T-cell (primary cell): ENCODE data around the gene TMEM151A. TPM values are rescaled to one million over a fixed set of nuclear protein-coding genes. Genes with fewer than 3 reads are reported as not detected.
A peak's percentile ranks its signal among the peaks of the same experiment; 100 is the strongest.
"Not testable (repeated sequence)": the region's sequence is repeated elsewhere in the genome, so short reads cannot be mapped to it uniquely, and the experiment has no call there.

Source experiments
- ATAC-seq, 4 experiments: fragments of 200-7000 bp in 3 of 4; fragments of 150-1000 bp in 1 of 4; cut with Tn5 transposase; replicated peaks in 1 of 4; 1 replicate in 3 of 4; 2 replicates in 1 of 4; pipeline ENCODE4 v1.10.0; 2021; ENCODE audit warnings: moderate library complexity in 3 of 4, mild to moderate bottlenecking in 2 of 4, moderate number of reproducible peaks in 1 of 4
- CTCF ChIA-PET, 2 donors: fragments of 300-600 bp; sonication (Branson Sonifier 250); formaldehyde crosslinking; loops; one replicate each; lab custom pipeline; 2022; ENCODE audit warnings: antibody characterized with exemption in 2 of 2; lab: Charles Lee
- POLR2A ChIA-PET, 2 donors: fragments of 300-600 bp; sonication (Branson Sonifier 250); formaldehyde crosslinking; loops; one replicate each; lab custom pipeline; 2022; ENCODE audit warnings: antibody characterized with exemption in 2 of 2; lab: Charles Lee
- DNase-seq, 35 experiments: peaks; one replicate each; pipeline versions ENCODE4 v3.0.0 to v3.0.0-alpha.2; 2013 to 2023
- H3K27ac ChIP-seq: one replicate; pipeline ENCODE4 v1.5.1; 2013; ENCODE audit warnings: low read length
- H3K27me3 ChIP-seq, 2 experiments: replicated peaks in 1 of 2; 1 replicate in 1 of 2; 2 replicates in 1 of 2; pipeline versions ENCODE4 v1.6.1 to v1.7.0; 2013; ENCODE audit warnings: low read length in 1 of 2, mixed read lengths in 1 of 2; ENCODE audit not compliant: control insufficient read depth in 2 of 2, insufficient read depth in 2 of 2; ENCODE audit errors: extremely low read depth in 1 of 2
- H3K36me3 ChIP-seq, 2 donors: 1 replicate in 1 of 2; 2 replicates in 1 of 2; pipeline versions ENCODE4 v1.6.1 to v1.7.0; 2013; ENCODE audit warnings: low read length in 1 of 2; ENCODE audit not compliant: control insufficient read depth in 2 of 2, insufficient read depth in 1 of 2; ENCODE audit errors: extremely low read depth in 1 of 2
- H3K4me1 ChIP-seq, 2 experiments: 1 replicate in 1 of 2; 2 replicates in 1 of 2; pipeline versions ENCODE4 v1.6.1 to v1.7.0; 2013; ENCODE audit warnings: low read length in 2 of 2, mixed read lengths in 1 of 2; ENCODE audit not compliant: insufficient read depth in 2 of 2, control insufficient read depth in 1 of 2; ENCODE audit errors: extremely low read depth in 1 of 2
- H3K4me3 ChIP-seq, 2 donors: 1 replicate in 1 of 2; 2 replicates in 1 of 2; pipeline versions ENCODE4 v1.5.1 to v1.7.0; 2013; ENCODE audit warnings: mild to moderate bottlenecking in 2 of 2, low read length in 1 of 2, moderate library complexity in 1 of 2; ENCODE audit not compliant: control insufficient read depth in 1 of 2; ENCODE audit errors: extremely low read depth in 1 of 2
- H3K9me3 ChIP-seq: 2 replicates; pipeline ENCODE4 v1.7.0; 2013
- H3K27ac Mint-ChIP-seq, 2 donors: one replicate each; pipeline ENCODE4 v1.8.0; 2020 to 2021; ENCODE audit warnings: mild to moderate bottlenecking in 2 of 2, mixed read lengths in 2 of 2
- H3K27me3 Mint-ChIP-seq, 2 donors: one replicate each; pipeline ENCODE4 v1.8.0; 2021 to 2022; ENCODE audit warnings: mixed read lengths in 2 of 2
- H3K36me3 Mint-ChIP-seq: one replicate; pipeline ENCODE4 v1.8.0; 2021; ENCODE audit warnings: mixed read lengths
- H3K4me1 Mint-ChIP-seq, 3 donors: one replicate each; pipeline ENCODE4 v1.8.0; 2020 to 2022; ENCODE audit warnings: mixed read lengths in 3 of 3, mild to moderate bottlenecking in 1 of 3
- H3K4me3 Mint-ChIP-seq, 3 donors: one replicate each; pipeline ENCODE4 v1.8.0; 2020 to 2022; ENCODE audit warnings: mild to moderate bottlenecking in 3 of 3, mixed read lengths in 3 of 3, moderate library complexity in 3 of 3
- H3K9me3 Mint-ChIP-seq, 3 donors: one replicate each; pipeline ENCODE4 v1.8.0; 2020 to 2022; ENCODE audit warnings: mixed read lengths in 3 of 3
- WGBS: methylation state at CpG from one replicate; pipeline ENCODE4 v1.1.5; 2013; ENCODE audit warnings: missing lambda C conversion rate; ENCODE audit not compliant: insufficient coverage; 5-methylcytosine and 5-hydroxymethylcytosine counted together
- total RNA-seq, 35 experiments: library from RNA in 6 of 35; stranded (reverse) in 6 of 35; fragments of 120-200 nt in 1 of 35; gene quantifications; one replicate each; pipeline versions ENCODE4 v1.2.1 to v1.2.4 and lab custom pipeline; 2013 to 2026

TMEM151A gene
- total RNA-seq, 5 donors from 2014 or later (not counting 1 experiment from before 2014, with no cell fraction given) = 0.19 to 0.33 (median 0.23) TPM; not detected in 1

- H3K4me1 Mint-ChIP-seq = peaks cover 3 to 4% (median 3%) of the 10 kb centered on the region in 3 donors
- Histone ChIP-seq H3K4me3 (no peak overlapping the region), H3K4me1 (peaks cover 0 to under 1% of the 10 kb centered on the region in 2 experiments), H3K9me3 (no peaks in the 10 kb centered on the region), H3K36me3 (no peaks in the 10 kb centered on the region), H3K27ac (no peak overlapping the region), H3K27me3 (peaks cover 0 to 33% of the 10 kb centered on the region in 2 experiments)
- H3K9me3 Mint-ChIP-seq = no peaks in the 10 kb centered on the region
- ATAC-seq (no peak), DNase-seq (no peak)
- no peak overlapping the region for H3K27ac Mint-ChIP-seq
- no peaks in the 10 kb centered on the region for H3K36me3 Mint-ChIP-seq
- no peak overlapping the region for H3K4me3 Mint-ChIP-seq
- CTCF ChIA-PET = interaction anchor here in 1 of 2 donors (0.6 to 0.7 kb wide), 2 partner anchors 235 to 372 kb away, joined by 3 read pairs; no protein-coding TSS in a partner anchor
- WGBS = 70% methylated on average over 5 of the region's 8 CpGs
- POLR2A ChIA-PET = no interaction called here
- H3K27me3 Mint-ChIP-seq = peaks cover 9 to 14% of the 10 kb centered on the region in 2 donors
These were observed 5.9 kb downstream of the TMEM151A start for GRCh38 chr11:66297610-66298009.

- WGBS = no CpG with 5 or more reads among the region's 3 CpGs
- DNase-seq (no peak), ATAC-seq (no peak)
- Mint-ChIP-seq H3K27me3 (peaks cover 0 to 3% of the 10 kb centered on the region in 2 donors), H3K4me1 (no peaks in the 10 kb centered on the region), H3K27ac (no peak overlapping the region), H3K9me3 (no peaks in the 10 kb centered on the region), H3K4me3 (no peak overlapping the region), H3K36me3 (no peaks in the 10 kb centered on the region)
- ChIA-PET POLR2A (no interaction called here), CTCF (interaction anchor here in 1 of 2 donors (1.4 kb wide), 1 partner anchor 13 kb away, joined by 3 read pairs; no protein-coding TSS in a partner anchor)
- H3K36me3 ChIP-seq = no peaks in the 10 kb centered on the region
- no peaks in the 10 kb centered on the region for H3K9me3 ChIP-seq
- H3K4me1 ChIP-seq = no peaks in the 10 kb centered on the region
- peaks cover 0 to 20% of the 10 kb centered on the region in 2 experiments for H3K27me3 ChIP-seq
- H3K27ac ChIP-seq = no peak overlapping the region
- no peak overlapping the region for H3K4me3 ChIP-seq
These were observed 7.5 kb downstream of the TMEM151A start for GRCh38 chr11:66299186-66299585.

DNA sequence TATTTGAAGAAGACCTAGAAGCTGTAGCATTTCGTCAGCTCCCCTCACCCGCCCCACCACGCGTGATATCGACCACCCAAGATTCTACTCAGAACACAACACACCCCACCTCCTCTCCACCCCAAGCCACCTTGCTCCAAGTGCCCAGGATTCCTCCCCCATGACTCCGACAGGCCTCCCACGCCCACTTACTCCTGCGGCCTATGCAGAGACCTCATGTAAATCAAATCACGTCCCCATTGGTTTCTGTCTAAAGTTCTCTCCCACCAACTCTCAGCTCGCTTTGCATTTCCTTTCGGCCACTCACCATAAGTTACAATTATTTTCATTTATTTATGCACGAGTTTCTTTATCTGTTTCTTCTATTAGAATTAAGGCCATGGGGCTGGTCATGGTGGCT lies 11.0 kb downstream of the TMEM151A start:
- Mint-ChIP-seq H3K27ac (no peak overlapping the region), H3K4me3 (no peak overlapping the region), H3K4me1 (no peaks in the 10 kb centered on the region), H3K27me3 (no peaks in the 10 kb centered on the region), H3K9me3 (no peaks in the 10 kb centered on the region), H3K36me3 (no peaks in the 10 kb centered on the region)
- Histone ChIP-seq H3K4me3 (no peak overlapping the region), H3K4me1 (no peaks in the 10 kb centered on the region), H3K27ac (no peak overlapping the region), H3K27me3 (peaks cover 0 to 14% of the 10 kb centered on the region in 2 experiments), H3K9me3 (no peaks in the 10 kb centered on the region), H3K36me3 (no peaks in the 10 kb centered on the region)
- ChIA-PET POLR2A (no interaction called here), CTCF (no interaction called here)
- ATAC-seq (no peak), DNase-seq (no peak)
- 83% methylated on average over 7 of the region's 12 CpGs for WGBS

- WGBS = 33% methylated on average over 2 of the region's 3 CpGs
- Mint-ChIP-seq H3K9me3 (no peaks in the 10 kb centered on the region), H3K4me1 (peaks cover 8 to 16% (median 13%) of the 10 kb centered on the region in 3 donors), H3K4me3 (no peak overlapping the region), H3K27ac (no peak overlapping the region), H3K36me3 (no peaks in the 10 kb centered on the region), H3K27me3 (no peaks in the 10 kb centered on the region)
- H3K27ac ChIP-seq = no peak overlapping the region
- ChIA-PET POLR2A (no interaction called here), CTCF (no interaction called here)
- DNase-seq = no peak
- ATAC-seq = no peak
- H3K4me3 ChIP-seq = no peak overlapping the region
- H3K36me3 ChIP-seq = no peaks in the 10 kb centered on the region
- no peaks in the 10 kb centered on the region for H3K9me3 ChIP-seq
- H3K4me1 ChIP-seq = peaks cover 7 to 31% of the 10 kb centered on the region in 2 experiments
- peaks cover 0 to 12% of the 10 kb centered on the region in 2 experiments for H3K27me3 ChIP-seq
These were observed 17.8 kb downstream of the TMEM151A start for GRCh38 chr11:66309475-66309874.

DNA sequence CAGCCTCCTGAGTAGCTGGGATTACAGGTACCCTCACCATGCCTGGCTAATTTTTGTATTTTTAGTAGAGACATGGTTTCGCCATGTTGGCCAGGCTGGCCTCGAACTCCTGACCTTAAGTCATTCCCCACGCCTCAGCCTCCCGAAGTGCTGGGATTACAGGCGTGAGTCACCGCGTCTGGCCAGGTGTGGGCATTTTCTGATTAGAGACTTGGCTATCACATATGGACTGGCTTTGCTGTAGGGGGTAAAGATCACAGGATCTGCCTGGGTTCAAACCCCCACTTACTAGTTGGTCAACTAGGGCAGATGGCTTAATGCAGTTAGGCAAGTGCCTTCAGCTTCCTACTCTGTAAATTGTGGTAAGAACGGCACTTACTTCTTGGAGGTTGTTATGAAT lies 18.6 kb downstream of the TMEM151A start:
- WGBS = 91% methylated on average over 4 of the region's 8 CpGs
- Mint-ChIP-seq H3K27ac (no peak overlapping the region), H3K36me3 (no peaks in the 10 kb centered on the region), H3K4me3 (no peak overlapping the region), H3K27me3 (peaks cover 0 to under 1% of the 10 kb centered on the region in 2 donors), H3K4me1 (peaks cover 16 to 22% (median 20%) of the 10 kb centered on the region in 3 donors), H3K9me3 (no peaks in the 10 kb centered on the region)
- ATAC-seq = no peak
- H3K27ac ChIP-seq = no peak overlapping the region
- ChIA-PET CTCF (interaction anchor here in 1 of 2 donors (3.2 kb wide), 1 partner anchor 76 kb away, joined by 25 read pairs; no protein-coding TSS in a partner anchor), POLR2A (interaction anchor here in 1 of 2 donors (0.7 kb wide), 1 partner anchor 741 kb away, joined by 6 read pairs; no protein-coding TSS in a partner anchor)
- no peak for DNase-seq
- H3K9me3 ChIP-seq = no peaks in the 10 kb centered on the region
- no peak overlapping the region for H3K4me3 ChIP-seq
- H3K36me3 ChIP-seq = no peaks in the 10 kb centered on the region
- H3K27me3 ChIP-seq = peaks cover 0 to 12% of the 10 kb centered on the region in 2 experiments
- peaks cover 7 to 39% of the 10 kb centered on the region in 2 experiments for H3K4me1 ChIP-seq

- not testable (repeated sequence) for H3K4me3 ChIP-seq, H3K27me3 Mint-ChIP-seq, H3K36me3 ChIP-seq, ATAC-seq, DNase-seq, H3K9me3 Mint-ChIP-seq, H3K9me3 ChIP-seq, H3K27ac ChIP-seq, H3K36me3 Mint-ChIP-seq
- Mint-ChIP-seq H3K4me1 (peaks cover 22 to 28% (median 26%) of the 10 kb centered on the region in 3 donors), H3K4me3 (peak overlapping the region in 1 of 3 donors; percentile 73), H3K27ac (peak overlapping the region in 1 of 2 donors; percentile 99)
- Histone ChIP-seq H3K27me3 (peaks cover 0 to 14% of the 10 kb centered on the region in 2 experiments), H3K4me1 (peaks cover 8 to 45% of the 10 kb centered on the region in 2 experiments)
- POLR2A ChIA-PET = interaction anchor here in 1 of 2 donors (0.7 kb wide), 2 partner anchors 45 to 741 kb away, joined by 3 to 6 read pairs; no protein-coding TSS in a partner anchor
- CTCF ChIA-PET = interaction anchor here (0.5 to 3.2 kb wide), 17 partner anchors 16 to 522 kb away, joined by 3 to 34 read pairs (median 4); partner anchors contain the start of genes BRMS1 (in 1 of the 2), RIN1 (in 1 of the 2) and YIF1A (in 1 of the 2)
- WGBS = 90% methylated on average over 13 of the region's 18 CpGs
These were observed 19.2 kb downstream of the TMEM151A start for GRCh38 chr11:66310803-66311440.
